K562 (cell line): Measurements from ENCODE around the gene SPSB1. TPM values are rescaled to one million over a fixed set of nuclear protein-coding genes. Genes with fewer than 3 reads are reported as not detected.

Experiments
- ATAC-seq: fragments of 200-7000 bp; cut with Tn5 transposase; 3 replicates; pipeline ENCODE4 v1.9.1; 2020; ENCODE audit warnings: moderate library complexity
- BruUV-seq: library from RNA; stranded (reverse); fragments of 400-500 nt; replicated peaks from 2 replicates; lab custom pipeline; 2021; lab: Mats Ljungman, UMichigan
- CTCF ChIA-PET: fragments of 300-600 bp; formaldehyde crosslinking; extraction: SDS; loops from one replicate; lab custom pipeline; 2021; ENCODE audit warnings: low intra/inter-chr PET ratio; lab: Yijun Ruan, JAX
- POLR2A ChIA-PET: fragments of 300-600, 350-650 bp; sonication (Branson Sonifier 250); formaldehyde crosslinking; extraction: SDS; loops from one replicate; lab custom pipeline; 2021; ENCODE audit warnings: antibody characterized with exemption, inconsistent platforms; lab: Yijun Ruan, JAX
- DNase-seq, 4 experiments: peaks; one replicate each; pipeline versions ENCODE4 v3.0.0 to v3.0.0-alpha.2; 2011 to 2018; ENCODE audit warnings: low spot score in 3 of 4, mixed read lengths in 3 of 4; ENCODE audit errors: extremely low read depth in 1 of 4
- FAIRE-seq: peaks from 2 replicates; lab custom pipeline; 2011; peaks lifted over from hg19 to GRCh38; lab: Jason Lieb, UNC
- H2AFZ ChIP-seq: 2 replicates; pipeline ENCODE4 v1.6.0; 2011; ENCODE audit warnings: low read depth, low read length, control low read depth, inconsistent platforms
- H3K27ac ChIP-seq: fragments of 200-600 bp; 3 replicates; pipeline ENCODE4 v1.8.0; 2011; ENCODE audit warnings: low read depth, mild to moderate bottlenecking, control low read depth, inconsistent platforms, low read length, moderate library complexity, mixed read lengths; ENCODE audit errors: extremely low read depth
- H3K27me3 ChIP-seq, 2 experiments: fragments of 300-600 bp in 1 of 2; 2 replicates in 1 of 2; 3 replicates in 1 of 2; pipeline versions ENCODE4 v1.6.0 to v1.8.0; 2011; ENCODE audit warnings: inconsistent platforms in 2 of 2, low read length in 2 of 2, mild to moderate bottlenecking in 1 of 2, mixed read lengths in 1 of 2, moderate library complexity in 1 of 2; ENCODE audit not compliant: control insufficient read depth in 2 of 2, insufficient read depth in 2 of 2
- H3K36me3 ChIP-seq: fragments of 300-600 bp; 3 replicates; pipeline ENCODE4 v1.8.0; 2011; ENCODE audit warnings: mild to moderate bottlenecking, low read length, inconsistent platforms; ENCODE audit not compliant: control insufficient read depth, insufficient read depth
- H3K4me1 ChIP-seq, 2 experiments: fragments of 200-600 bp in 1 of 2; replicated peaks in 1 of 2; 2 replicates in 1 of 2; 3 replicates in 1 of 2; pipeline versions ENCODE4 v1.5.1 to v1.8.0; 2011; ENCODE audit warnings: inconsistent platforms in 2 of 2, low read length in 2 of 2, mild to moderate bottlenecking in 1 of 2, mixed read lengths in 1 of 2, moderate library complexity in 1 of 2; ENCODE audit not compliant: control insufficient read depth in 2 of 2, insufficient read depth in 2 of 2
- H3K4me2 ChIP-seq: 2 replicates; pipeline ENCODE4 v1.6.1; 2011; ENCODE audit warnings: low read length, control low read depth, inconsistent platforms, mixed read lengths; ENCODE audit not compliant: insufficient read depth
- H3K4me3 ChIP-seq: fragments of 200-600 bp; sonication (generic), shearing (Covaris generic); 2 replicates; pipeline ENCODE4 v1.5.1; 2016; ENCODE audit warnings: control low read depth, inconsistent platforms
- H3K79me2 ChIP-seq: fragments of 200-600 bp; 3 replicates; pipeline ENCODE4 v1.8.0; 2011; ENCODE audit warnings: low read length, inconsistent platforms; ENCODE audit not compliant: control insufficient read depth, insufficient read depth
- H3K9ac ChIP-seq, 2 experiments: 2 replicates each; pipeline versions ENCODE4 v1.6.0 to v1.6.1; 2011; ENCODE audit warnings: low read depth in 2 of 2, low read length in 2 of 2, control low read depth in 1 of 2, inconsistent platforms in 1 of 2, mild to moderate bottlenecking in 1 of 2, mixed read lengths in 1 of 2; ENCODE audit not compliant: insufficient read depth in 1 of 2
- H3K9me1 ChIP-seq: one replicate; pipeline ENCODE4 v1.6.0; 2011; ENCODE audit warnings: inconsistent platforms, mild to moderate bottlenecking, low read length, moderate library complexity; ENCODE audit not compliant: control insufficient read depth, insufficient read depth
- H3K9me3 ChIP-seq: replicated peaks from 2 replicates; pipeline ENCODE4 v1.5.1; 2011; ENCODE audit warnings: low read depth, low read length, inconsistent platforms; ENCODE audit not compliant: control insufficient read depth, insufficient read depth
- H4K20me1 ChIP-seq: replicated peaks from 2 replicates; pipeline ENCODE4 v1.6.1; 2011; ENCODE audit warnings: low read length, inconsistent platforms, mixed read lengths; ENCODE audit not compliant: control insufficient read depth, insufficient read depth
- CBFA2T2 ChIP-seq: fragments of 450-650 bp; conservative IDR thresholded peaks from 2 replicates; pipeline ENCODE4 v1.6.1; 2017; ENCODE audit warnings: mild to moderate bottlenecking
- CBX2 ChIP-seq: fragments of 200-600 bp; sonication (generic); IDR thresholded peaks from one replicate; pipeline ENCODE4 v1.6.1; 2012; ENCODE audit warnings: mild to moderate bottlenecking, low read length, inconsistent platforms; ENCODE audit not compliant: insufficient read depth, poor library complexity, severe bottlenecking
- CEBPB ChIP-seq: fragments of 450-650 bp; IDR thresholded peaks from 2 replicates; pipeline ENCODE4 v1.6.1; 2016; ENCODE audit warnings: missing genetic modification characterization, missing compliant biosample characterization
- HDGF ChIP-seq: fragments of 450-650 bp; IDR thresholded peaks from 2 replicates; pipeline ENCODE4 v1.6.1; 2016
- HNRNPH1 ChIP-seq: fragments of 200-400 bp; formaldehyde crosslinking; optimal IDR thresholded peaks from 2 replicates; pipeline ENCODE3; 2017; ENCODE audit warnings: low read depth, mild to moderate bottlenecking, low read length, moderate library complexity
- KLF6 ChIP-seq: fragments of 250-450 bp; sonication (Bioruptor Pico); IDR thresholded peaks from 2 replicates; pipeline ENCODE4 v1.4.0; 2020; ENCODE audit warnings: mild to moderate bottlenecking, moderate library complexity, borderline replicate concordance
- MAZ ChIP-seq, 2 experiments: fragments of 450-650 bp in 1 of 2; sonication (generic) in 1 of 2; formaldehyde crosslinking; IDR thresholded peaks in 1 of 2; conservative IDR thresholded peaks in 1 of 2; 2 replicates each; pipeline versions ENCODE4 v1.4.0 to v1.5.0; 2020; ENCODE audit warnings: mild to moderate bottlenecking in 1 of 2, missing genetic modification reagents in 1 of 2
- PCBP1 ChIP-seq: fragments of 200-400 bp; formaldehyde crosslinking; IDR thresholded peaks from 2 replicates; pipeline ENCODE4 v1.6.1; 2018; ENCODE audit warnings: mild to moderate bottlenecking, low read depth, low read length; ENCODE audit not compliant: poor library complexity, severe bottlenecking
- PKNOX1 ChIP-seq: fragments of 450-650 bp; IDR thresholded peaks from 2 replicates; pipeline ENCODE4 v1.6.1; 2016
- PPARD ChIP-seq: fragments of 250-450 bp; sonication (Bioruptor Pico); IDR thresholded peaks from 2 replicates; pipeline ENCODE4 v1.8.0; 2022; ENCODE audit warnings: inconsistent platforms, mild to moderate bottlenecking, moderate library complexity
- PTBP1 ChIP-seq: fragments of 200-400 bp; formaldehyde crosslinking; IDR thresholded peaks from 2 replicates; pipeline ENCODE4 v1.6.1; 2017; ENCODE audit warnings: low read depth, low read length
- RBFOX2 ChIP-seq: fragments of 200-400 bp; formaldehyde crosslinking; IDR thresholded peaks from 2 replicates; pipeline ENCODE4 v1.6.1; 2017; ENCODE audit warnings: low read depth, mild to moderate bottlenecking, low read length, moderate library complexity
- SREBF1 ChIP-seq: fragments of 150-350 bp; IDR thresholded peaks from 2 replicates; pipeline ENCODE4 v1.6.1; 2014; ENCODE audit warnings: antibody characterized with exemption, low read depth, low read length, borderline replicate concordance
- TCF15 ChIP-seq: fragments of 250-450 bp; sonication (Bioruptor Pico); IDR thresholded peaks from 2 replicates; pipeline ENCODE4 v1.8.0; 2022; ENCODE audit warnings: moderate library complexity, mild to moderate bottlenecking, inconsistent platforms
- ZBTB5 ChIP-seq: fragments of 450-650 bp; IDR thresholded peaks from 2 replicates; pipeline ENCODE4 v1.6.1; 2017; ENCODE audit warnings: antibody characterized with exemption
- ZNF512 ChIP-seq: IDR thresholded peaks from 2 replicates; pipeline ENCODE4 v1.6.1; 2016; ENCODE audit warnings: missing genetic modification characterization, missing compliant biosample characterization
- WGBS: fragments of 100-300 bp; shearing (Covaris generic); methylation state at CpG from one replicate; pipeline ENCODE4 v1.1.6; 2016; ENCODE audit warnings: low coverage, mixed read lengths; ENCODE audit not compliant: insufficient coverage; ENCODE audit errors: missing lambda C conversion rate; 5-methylcytosine and 5-hydroxymethylcytosine counted together
- in situ Hi-C: fragments of 300-500 bp; cut with MboI; formaldehyde crosslinking; loops from 4 replicates; pipeline ENCODE4 v1.15.0; 2018; ENCODE audit warnings: inconsistent platforms, mixed read lengths
- intact Hi-C: fragments of 100-400 bp; cut with micrococcal nuclease; formaldehyde crosslinking; loops from 2 replicates; pipeline ENCODE4 v1.14.2; 2022
- polyA plus RNA-seq, 8 experiments: library from polyadenylated mRNA; depleted of rRNA in 4 of 8; stranded (reverse) in 5 of 8; unstranded in 3 of 8; fragments of >200 nt; fragmentation: Nextera tagmentation in 2 of 8; fragmentation: Illumina TruSeq in 1 of 8; extraction: Ambion mirVana in 2 of 8; extraction: Trizol in 1 of 8; gene quantifications; 2 replicates each; pipeline versions ENCODE4 v1.2.1 to v1.2.3, GENCODE V29; 2011 to 2014; ENCODE audit warnings: inconsistent platforms in 1 of 8, missing spikeins in 1 of 8
- total RNA-seq, 7 experiments: library from RNA; depleted of rRNA in 6 of 7; stranded (reverse); fragments of >200 nt in 6 of 7; fragmentation: Illumina TruSeq in 2 of 7; extraction: Trizol in 2 of 7; gene quantifications; 2 replicates each; pipeline versions ENCODE4 v1.2.1 to v1.2.3, GENCODE V29; 2011 to 2021; ENCODE audit warnings: low replicate concordance in 1 of 7

Gene SPSB1
- total and polyA plus RNA-seq, 9 of the 15 experiments (the other 6 are each of a cell fraction or from before 2014, with no cell fraction given), result 0.06 to 0.35 (median 0.14) TPM; not detected in 6

- H3K4me3 ChIP-seq, result peak overlapping the region; percentile 34
- BruUV-seq, result no TSS peak
- DNase-seq (peak in 3 of 4 experiments; percentile 41 to 61 (median 61)), ATAC-seq (peak; percentile 49), FAIRE-seq (peak; percentile 48)
- peaks cover 2% of the 10 kb centered on the region; the same call in 1 of the 2 replicates for H3K9me3 ChIP-seq
- intact Hi-C loops (no loop called here), in situ Hi-C loops (no loop called here)
- no peaks in the 10 kb centered on the region for H3K79me2 ChIP-seq
- H3K27me3 ChIP-seq, result peaks cover 26 to 52% of the 10 kb centered on the region in 2 experiments
- WGBS, result 5% methylated on average over 25 of the region's 41 CpGs
- H3K9ac ChIP-seq, result peak overlapping the region in 1 of 2 experiments; percentile 81; a peak in 1 of 4 replicates
- H3K4me2 ChIP-seq, result peak overlapping the region; percentile 66
- no peaks in the 10 kb centered on the region for H3K9me1 ChIP-seq
- no peaks in the 10 kb centered on the region for H3K36me3 ChIP-seq
- no peak overlapping the region for H3K27ac ChIP-seq
- ChIA-PET CTCF (interaction anchor here (1.3 to 6.2 kb wide), 2 partner anchors 162 to 197 kb away, joined by 3 to 57 read pairs; no protein-coding TSS in a partner anchor), POLR2A (no interaction called here)
- peak overlapping the region; percentile 29; the same call in 1 of the 2 replicates for H2AFZ ChIP-seq
- 0 out of 2 replicates have a peak, but pooled peaks cover 12% of the 10 kb centered on the region for H4K20me1 ChIP-seq
- peaks cover 3 to 20% of the 10 kb centered on the region in 2 experiments; a peak in 3 of 5 replicates for H3K4me1 ChIP-seq
- TF ChIP-seq PPARD, result no peak
- 0 out of 2 replicates have a peak, but pooled peaks have one; percentile 37 for TF ChIP-seq HDGF
- no peak for TF ChIP-seq PKNOX1
- TF ChIP-seq MAZ (CRISPR knock-in tag; conservative IDR thresholded peaks at IDR 0.05 in 1 of 2, IDR thresholded peaks at IDR 0.05 in 1 of 2), result no peak
- no peak for TF ChIP-seq CBFA2T2
- no peak for TF ChIP-seq RBFOX2
- TF ChIP-seq TCF15 (CRISPR knock-in tag), result no peak
- no peak for TF ChIP-seq CEBPB
- no peak for TF ChIP-seq SREBF1
- 0 out of 2 replicates have a peak, but pooled peaks have one; percentile 16 for TF ChIP-seq ZBTB5
- peak; percentile 29 for TF ChIP-seq PCBP1
- TF ChIP-seq ZNF512 (tag), result no peak
- no peak for TF ChIP-seq HNRNPH1
- TF ChIP-seq CBX2, result peak; percentile 6
- TF ChIP-seq KLF6 (CRISPR knock-in tag), result no peak
- TF ChIP-seq PTBP1, result no peak
Observed at GRCh38 chr1:9293533-9294404, 1.1 kb downstream of the SPSB1 start.
